HG03378 (cell line): ENCODE data around the gene LIMA1.

ENCODE experiments used
- ATAC-seq: cut with Tn5 transposase; IDR thresholded peaks from one replicate; pipeline ENCODE4 v1.9.1; 2021; ENCODE audit warnings: mild to moderate bottlenecking, moderate library complexity; ENCODE audit not compliant: unreplicated experiment

The LIMA1 gene

DNA sequence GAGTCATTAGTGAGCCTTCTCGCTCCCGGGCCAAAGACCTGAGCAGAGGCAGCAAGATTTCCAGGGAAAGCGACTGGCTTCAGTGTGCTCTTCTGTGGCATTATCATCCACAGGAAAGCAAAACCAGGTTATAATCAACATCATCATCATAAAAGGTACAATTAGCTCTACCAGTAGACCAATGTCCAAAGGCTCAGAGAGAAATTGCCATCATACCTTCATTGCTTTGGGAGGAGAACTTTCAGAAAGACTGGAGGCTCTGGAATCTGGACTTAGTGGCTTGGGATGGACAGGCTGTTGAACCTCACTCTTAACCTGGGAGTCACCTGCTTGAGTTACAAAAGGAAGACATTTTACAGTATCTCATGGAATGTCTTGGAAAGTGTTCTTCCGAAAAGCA is 91.1 kb downstream of the LIMA1 start:
- ATAC-seq, result no peak

DNA sequence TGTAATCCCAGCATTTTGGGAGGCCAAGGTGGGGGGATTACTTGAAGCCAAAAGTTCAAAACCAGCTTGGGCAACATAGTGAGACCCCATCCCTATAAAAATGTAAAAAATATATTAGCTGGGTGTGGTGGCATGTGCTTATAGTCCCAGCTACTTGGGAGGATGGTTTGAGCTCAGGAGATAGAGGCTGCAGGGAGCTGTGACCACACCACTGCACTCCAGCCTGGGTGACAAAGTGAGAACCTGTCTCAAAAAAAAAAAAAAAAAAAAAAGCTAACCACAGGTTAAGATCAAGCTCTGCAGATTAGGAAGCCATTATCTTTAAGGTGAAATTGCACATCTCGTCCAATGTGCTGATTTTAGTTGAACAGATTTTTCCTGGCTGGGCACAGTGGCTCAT is 92.5 kb downstream of the LIMA1 start:
- ATAC-seq, result no peak

DNA sequence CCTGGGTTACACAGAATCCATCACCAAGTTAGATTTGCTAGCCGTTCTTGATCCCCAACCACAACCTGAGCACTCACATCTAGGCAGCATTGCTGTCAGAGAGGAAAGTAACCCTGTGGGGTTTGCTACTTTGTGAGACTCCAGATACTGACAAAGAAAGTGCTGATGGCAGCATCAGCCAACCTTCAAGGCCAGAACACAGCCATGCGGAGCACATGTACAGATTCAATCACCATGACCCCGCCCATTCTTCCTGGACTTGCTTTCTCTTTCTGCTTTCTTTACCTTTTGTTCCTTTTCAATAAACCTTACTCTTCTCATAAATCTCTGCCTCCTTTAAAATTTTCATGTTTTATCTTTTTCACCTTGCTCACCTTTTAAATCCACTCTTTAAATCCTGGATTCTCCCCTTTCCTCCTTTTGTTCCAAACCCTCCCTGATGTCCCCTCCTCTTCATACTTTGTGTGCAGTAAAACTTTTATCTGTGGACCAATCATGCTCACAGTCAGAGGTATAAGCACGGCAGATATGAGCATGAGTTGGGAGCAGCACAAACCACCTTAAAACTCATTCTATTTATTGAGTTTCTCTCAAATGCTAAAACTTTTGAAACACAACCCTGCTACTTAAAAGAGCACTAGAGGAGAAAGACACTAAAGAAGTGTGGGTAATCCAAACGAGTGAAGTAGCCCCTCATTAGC is 94.3 kb downstream of the LIMA1 start:
- no peak for ATAC-seq

DNA sequence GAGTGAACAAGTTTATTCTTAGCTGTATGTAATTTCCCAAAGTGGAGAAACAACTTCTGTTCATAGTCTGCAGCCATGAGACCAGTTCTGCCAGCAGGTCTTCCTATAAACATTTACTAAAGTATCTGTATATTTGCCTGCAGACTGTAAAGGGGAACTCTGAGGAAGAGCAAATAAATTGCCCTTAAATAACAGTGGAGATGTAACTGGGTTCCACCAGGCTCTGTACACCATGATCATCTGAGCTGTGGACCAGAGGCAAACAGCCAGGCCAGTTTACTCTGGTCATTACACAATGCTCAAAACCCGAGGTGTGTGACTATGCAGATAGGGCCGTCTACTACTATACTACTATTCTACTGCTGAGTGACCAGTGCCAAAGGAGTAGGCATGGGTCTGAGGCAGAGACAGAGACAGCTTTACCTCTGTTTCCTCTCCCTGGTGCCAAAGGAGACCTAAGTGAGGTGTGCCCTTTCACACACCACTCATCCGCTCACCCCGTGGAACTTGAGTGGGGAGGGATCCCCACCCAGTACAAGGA is 95.0 kb downstream of the LIMA1 start:
- ATAC-seq, result no peak

DNA sequence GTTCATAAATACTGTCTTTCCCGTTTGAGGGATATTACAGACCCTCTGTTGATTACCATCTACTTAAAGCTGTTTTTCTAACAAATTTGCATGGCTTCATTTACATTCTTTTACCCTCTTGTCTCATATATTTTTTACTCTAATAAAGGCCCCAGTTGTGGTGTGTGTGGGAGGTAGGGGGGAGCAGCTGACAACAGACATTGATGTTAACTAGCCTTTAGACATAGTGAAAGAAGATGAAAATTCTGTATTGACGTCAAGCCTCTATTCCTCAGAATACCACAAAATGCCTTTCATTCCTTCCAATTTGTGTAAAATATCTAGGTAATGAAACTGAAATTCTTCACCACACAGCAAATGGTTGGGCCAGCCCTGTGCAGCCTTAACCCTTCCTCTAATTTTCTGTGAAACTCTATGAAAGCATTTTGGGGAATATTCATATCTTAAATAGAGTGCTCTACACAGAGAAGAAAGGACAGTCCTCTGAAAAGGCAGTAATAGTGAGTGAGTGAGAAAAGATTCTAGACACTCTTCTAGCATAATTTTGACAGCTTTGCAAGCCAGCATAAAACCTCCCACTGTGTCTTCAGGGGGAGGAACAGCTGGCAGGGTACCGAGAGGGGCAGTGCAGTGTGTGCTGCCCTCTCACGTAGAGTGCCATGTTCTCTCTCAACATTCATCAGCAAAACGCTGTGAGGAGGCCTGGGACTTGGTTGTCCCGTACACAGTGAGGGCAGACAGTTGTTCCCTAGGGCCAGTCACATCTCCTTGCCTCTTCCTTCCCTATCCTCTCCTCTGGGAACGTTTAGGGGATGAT is 96.0 kb downstream of the LIMA1 start:
- ATAC-seq, result peak; percentile 46

DNA sequence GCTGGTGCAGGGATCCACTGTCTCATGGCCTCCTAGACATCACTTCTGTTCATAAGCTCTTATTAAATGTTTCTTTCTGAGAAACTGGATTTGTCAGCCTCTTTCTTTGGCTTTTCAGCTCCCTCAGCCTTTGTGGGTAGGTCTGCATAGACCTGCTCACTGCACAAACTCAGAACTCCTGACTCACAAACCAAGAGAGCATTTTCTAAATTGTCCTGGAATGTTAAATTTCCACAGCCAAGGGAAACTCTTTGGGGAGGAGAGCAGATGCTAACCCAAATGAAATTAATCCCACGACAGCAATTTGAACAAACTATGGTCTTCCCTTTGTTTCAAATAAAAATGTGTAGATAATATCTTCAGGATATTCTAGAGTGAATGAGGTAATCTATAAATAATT is 96.6 kb downstream of the LIMA1 start:
- ATAC-seq, result no peak

DNA sequence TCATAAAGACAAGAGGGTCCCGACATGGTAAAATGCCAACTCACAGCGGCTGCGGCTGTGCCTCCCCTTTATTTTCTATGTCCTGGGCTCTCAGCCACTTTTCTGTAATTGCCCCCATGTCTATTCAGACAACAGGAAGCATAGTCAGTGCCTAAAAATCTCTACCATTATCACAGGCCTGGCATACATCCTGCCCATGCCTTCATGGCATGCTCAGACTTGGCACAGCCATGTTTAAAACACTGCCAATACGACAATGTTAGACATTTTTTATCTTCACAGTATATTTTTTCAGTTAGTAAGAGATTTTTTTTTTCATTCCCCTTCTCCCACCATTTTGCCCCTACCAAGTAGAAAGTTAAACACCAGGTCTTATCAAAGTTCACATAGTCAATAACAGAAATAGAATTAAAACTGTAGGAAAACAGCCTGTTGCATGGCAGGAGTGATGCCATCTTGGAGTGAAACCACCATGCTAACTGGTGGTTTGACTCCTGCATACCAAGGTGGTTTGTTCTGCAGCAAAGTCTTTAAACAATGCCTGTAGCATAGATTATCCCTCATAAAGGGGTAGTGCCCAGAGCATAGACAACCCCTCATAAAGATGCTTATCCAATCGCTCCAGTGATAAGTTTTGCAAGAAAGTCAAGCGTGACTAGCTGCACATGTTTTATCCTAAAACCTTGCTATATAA is 97.2 kb downstream of the LIMA1 start:
- ATAC-seq, result no peak

DNA sequence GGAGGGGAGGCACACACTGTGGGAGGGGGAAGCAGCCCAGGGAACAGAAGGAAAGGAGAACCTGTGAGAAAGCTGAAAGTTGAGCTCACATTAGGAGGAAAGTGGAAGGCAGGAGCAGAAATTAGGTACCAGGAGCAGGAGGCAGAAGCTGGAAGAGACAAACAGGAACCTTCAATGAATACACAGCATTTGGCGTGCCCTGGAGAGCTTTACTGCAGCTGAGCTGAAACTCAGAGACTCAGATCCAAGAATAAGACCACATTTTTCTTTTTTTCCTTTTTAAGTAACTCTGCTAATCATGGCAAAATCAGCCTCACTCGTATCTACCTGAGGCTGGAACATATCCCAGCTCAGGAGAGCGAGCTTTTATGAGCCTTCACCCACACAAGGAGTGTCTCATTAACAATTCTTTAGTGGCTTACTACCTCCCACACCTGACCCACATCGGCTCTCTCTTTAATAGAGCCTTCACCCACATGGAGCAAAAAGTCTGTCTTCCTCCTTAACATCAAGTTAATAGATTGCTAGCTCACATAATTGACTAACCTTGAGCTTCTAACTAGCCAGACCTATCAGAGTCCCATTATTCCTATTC is 97.9 kb downstream of the LIMA1 start:
- ATAC-seq, result no peak

DNA sequence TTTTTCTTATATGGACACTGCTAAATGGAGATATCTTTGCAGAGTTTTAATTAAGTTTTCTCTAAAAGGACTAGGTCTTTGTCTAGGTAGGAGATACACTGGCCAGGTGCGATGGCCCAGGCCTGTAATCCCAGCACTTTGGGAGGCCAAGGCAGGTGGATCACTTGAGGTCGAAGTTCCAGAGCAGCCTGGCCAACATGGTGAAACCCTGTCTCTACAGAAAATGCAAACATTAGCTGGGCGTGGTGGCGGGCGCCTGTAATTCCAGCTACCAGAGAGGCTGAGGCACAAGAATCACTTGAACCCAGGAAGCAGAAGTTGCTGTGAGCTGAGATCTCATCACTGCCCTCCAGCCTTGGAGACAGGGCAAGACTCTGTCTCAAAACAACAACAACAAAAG is 99.1 kb downstream of the LIMA1 start:
- no peak for ATAC-seq

DNA sequence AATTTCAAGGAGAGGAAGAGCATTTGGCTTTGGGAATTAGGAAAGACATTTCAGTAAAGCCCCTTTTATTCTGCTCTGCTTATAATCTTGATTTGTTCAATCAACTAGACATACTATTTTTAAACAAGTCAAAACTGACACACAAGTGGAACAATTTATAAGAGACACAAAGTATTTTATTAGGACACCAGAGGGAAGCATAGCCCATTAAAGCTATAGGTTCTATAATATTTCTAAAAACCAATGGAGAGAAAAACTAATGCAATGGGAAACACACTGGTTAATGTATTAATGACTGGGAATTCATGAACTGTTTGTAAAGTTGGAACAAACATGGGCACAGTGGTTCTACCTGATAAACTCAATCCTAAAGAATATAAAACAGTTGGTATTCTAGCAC is 100.9 kb downstream of the LIMA1 start:
- ATAC-seq, result no peak

DNA sequence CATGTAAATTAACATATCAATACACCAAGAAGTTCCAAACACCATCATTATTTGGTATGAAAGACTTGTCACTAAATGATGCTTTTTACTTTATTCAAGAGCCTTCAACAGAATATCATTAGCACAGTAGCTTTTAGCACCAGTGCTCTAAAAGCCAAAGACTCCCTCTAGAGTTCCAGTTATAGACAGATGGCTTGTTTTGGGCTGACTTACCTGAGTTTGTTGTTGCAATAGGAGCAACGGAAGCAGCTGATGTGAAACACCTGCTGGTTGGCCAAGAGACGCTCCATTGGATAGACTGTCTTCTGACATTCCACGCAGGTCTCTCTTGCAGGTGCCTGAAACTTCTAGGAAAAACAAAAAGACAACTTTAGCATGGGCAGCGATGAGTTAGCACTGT is 101.6 kb downstream of the LIMA1 start:
- no peak for ATAC-seq

DNA sequence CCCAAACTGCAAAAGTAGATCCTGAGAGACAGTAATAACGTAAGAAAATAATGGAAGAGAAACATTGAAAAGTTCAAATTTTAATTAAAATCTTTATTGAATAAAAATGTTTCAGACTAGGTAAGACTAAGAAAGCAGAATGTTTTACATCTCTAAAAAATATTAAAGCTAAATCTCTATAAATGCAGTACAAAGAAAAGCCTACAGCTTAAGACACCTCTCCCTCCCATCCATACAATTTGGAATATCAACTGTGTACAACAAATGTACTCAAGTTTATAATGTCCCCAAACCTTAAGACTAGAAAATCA is 107.6 kb downstream of the LIMA1 start:
- ATAC-seq, result no peak

DNA sequence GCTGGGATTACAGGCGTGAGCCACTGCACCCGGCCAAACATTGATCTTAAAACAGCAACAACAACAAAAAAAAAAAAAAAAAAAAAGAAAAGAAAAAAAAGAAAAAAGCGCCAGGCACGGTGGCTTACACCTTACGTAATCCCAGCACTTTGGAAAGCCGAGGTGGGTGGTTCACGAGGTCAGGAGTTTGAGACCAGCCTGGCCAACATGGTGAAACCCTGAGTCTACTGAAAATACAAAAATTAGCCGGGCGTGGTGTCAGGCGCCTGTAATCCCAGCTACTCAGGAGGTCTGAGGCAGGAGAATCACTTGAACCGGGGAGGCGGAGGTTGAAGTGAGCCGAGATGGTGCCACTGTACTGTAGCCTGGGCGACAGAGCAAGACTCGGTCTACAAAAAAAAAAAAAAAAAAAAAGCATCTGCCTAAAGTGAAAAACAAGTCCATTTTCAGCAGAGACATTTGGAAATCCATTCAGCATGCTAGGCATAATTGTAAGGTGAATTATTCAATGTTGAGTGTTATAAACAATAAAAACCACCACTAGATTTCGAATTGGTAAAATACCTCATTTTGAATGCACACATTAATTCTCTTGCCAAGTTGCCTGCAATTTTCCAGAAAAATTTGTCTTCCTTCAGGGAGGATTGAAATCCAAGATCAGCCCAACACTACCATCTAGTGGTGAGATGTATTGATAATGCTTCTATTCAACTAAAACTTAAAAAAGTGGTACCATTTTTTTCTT is 108.2 kb downstream of the LIMA1 start:
- ATAC-seq, result no peak

DNA sequence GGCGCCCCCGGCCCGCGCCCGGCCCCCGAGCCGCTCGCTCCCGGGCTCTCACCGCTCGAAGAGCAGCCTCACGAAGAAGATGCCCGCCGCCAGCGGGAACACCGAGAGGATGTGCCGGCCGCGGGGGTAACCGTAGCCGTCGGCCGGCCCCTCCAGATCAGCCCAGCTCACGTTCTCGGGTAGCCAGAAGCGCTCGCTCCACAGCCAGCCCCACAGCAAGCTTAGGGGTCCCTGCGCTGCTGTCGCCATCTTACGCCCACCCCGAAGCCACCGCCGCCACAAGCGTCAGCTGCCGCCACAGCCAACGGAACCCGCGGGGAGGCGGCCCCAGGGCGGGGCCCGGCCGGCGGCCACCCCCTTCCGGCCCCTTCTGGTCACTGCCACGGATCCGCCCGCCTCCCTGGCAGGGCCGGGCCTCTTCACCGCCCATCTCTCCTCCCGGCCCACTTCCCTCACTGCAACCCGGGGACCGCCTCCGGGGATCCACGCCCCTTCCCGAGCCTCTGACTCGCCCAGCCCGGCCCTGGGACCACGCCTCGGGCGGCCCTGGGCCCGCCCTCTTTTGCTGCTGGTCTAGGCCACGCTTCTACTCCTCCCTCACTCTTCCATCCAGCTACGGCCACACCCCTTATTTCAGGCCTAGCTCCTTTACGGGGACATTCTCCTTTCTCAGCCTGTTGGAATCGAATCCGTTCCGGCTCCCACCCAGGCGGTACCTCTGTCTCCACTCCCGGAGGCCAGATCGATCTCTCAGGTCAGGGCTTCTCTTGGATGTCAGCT is 116.1 kb downstream of the LIMA1 start, which contains the start of gene CERS5:
CERS5 (minus strand) TSS at position 321 of the 780 bp plus-strand sequence; CDS start at position 249, 72 bp downstream.
- ATAC-seq, result peak; percentile 91

DNA sequence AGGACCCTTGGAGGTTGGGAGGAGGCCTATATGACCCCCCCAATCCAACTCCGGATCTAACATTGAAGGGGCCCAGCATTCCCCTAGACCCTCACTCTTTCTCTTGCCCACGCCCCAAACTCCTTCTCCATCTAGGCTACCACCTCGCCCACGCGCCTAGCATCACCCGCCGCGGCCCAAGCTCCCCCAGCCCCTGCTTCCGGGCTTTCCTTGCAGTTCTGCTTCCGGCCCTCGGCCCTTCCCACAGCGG is 116.6 kb downstream of the LIMA1 start:
- no peak for ATAC-seq

DNA sequence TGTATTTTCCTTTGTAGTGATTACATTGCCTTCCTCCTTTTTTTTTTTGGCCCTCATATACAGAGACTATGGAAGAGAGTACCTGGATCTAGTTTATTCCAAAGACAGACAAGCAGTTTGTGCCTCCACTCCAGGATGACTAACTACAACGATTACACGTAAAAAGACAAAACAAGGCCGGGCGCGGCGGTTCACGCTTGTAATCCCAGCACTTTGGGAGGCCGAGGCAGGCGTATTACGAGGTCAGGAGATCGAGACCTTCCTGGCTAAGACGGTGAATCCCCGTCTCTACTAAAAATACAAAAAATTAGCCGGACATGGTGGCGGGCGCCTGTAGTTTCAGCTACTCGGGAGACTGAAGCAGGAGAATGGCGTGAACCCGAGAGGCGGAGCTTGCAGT is 118.4 kb downstream of the LIMA1 start:
- ATAC-seq, result no peak

DNA sequence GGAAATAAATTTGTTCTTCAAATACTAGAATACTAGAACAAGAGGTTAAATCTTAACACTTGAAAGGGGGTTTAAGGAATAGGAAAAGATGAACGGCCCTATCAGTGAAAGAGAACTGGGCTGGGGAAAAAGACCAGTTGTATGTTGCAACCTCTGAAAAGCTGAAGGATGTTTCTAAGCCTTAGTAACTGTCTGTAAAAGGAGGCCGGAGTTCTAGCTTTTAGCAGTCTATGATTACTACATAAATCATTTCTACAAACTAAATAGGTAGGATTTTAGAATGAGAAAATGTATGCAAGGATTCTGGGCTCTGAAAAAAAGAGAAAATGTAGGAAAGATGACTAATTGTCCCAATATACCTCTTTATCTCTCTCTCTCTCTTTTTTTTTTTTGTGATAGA is 121.1 kb downstream of the LIMA1 start:
- no peak for ATAC-seq

DNA sequence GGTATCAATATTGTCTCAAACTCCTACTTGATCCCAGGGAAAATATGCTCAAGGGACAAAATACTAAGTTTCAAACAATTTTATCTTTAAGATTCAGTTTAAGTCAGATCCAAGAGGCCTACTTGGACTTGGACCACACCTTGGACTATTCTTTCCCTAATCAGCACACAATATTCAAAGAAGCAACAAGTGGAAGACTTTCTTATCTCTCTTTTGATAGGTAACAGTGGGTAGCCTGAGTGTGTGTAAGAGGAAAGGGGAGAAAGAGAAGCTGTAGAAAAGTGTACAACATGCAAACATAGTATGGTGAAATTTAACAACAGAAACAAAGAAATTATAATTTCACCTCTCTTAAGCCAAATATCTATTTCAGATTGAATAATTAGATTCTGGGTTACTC is 122.7 kb downstream of the LIMA1 start:
- no peak for ATAC-seq

DNA sequence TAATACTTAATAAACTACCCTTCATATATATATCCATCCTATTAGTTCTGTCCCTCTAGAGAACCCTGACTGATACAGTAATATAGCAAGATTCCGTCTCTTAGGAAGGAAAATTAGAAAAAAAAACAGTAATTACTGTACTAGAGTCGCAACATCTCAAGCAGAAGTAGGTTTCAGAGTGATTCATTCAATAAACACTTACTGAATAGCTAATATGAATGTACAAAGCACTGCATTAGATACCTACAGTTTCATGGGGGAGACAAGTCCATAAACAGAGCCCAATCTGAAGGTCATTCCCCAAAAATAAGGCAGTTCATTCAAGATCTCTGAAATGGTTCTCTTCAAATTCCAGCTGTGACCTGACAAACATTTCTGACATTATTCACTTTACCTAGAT is 126.1 kb downstream of the LIMA1 start:
- ATAC-seq, result no peak

DNA sequence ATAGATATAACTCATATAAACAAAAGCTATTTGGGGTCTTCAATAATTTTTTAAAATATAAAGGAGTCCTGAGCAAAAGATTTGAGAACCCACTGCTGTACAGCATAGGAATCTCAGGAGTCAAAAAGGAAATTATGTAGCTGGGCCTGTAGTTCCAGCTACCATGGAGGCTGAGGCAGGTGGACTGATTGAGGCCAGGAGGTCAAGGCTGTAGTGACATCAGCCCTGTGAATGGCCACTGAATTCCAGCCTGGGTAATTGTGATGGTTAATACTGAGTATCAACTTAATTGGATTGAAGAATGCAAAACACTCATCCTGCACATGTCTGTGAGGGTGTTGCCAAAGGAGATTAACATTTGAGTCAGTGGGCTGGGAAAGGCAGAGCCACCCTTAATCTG is 126.7 kb downstream of the LIMA1 start:
- no peak for ATAC-seq
